Lower leg skin (tissue), 4 donors: ENCODE data around the gene SLC4A8. TPM values are rescaled to one million over a fixed set of nuclear protein-coding genes. Genes with fewer than 3 reads are reported as not detected.

Experiments used
- DNase-seq, 2 donors: peaks; one replicate each; pipeline ENCODE4 v3.0.0-alpha.2; 2019; ENCODE audit warnings: low spot score in 2 of 2
- H3K4me3 ChIP-seq: fragments of 200-600 bp; sonication (generic); 2 replicates; pipeline ENCODE4 v1.5.1; 2017; ENCODE audit warnings: mild to moderate bottlenecking, low read depth; ENCODE audit not compliant: poor library complexity, severe bottlenecking
- POLR2A ChIP-seq, 2 donors: fragments of 450-650 bp; IDR thresholded peaks; one replicate each; pipeline ENCODE4 v1.6.1; 2016 to 2017; ENCODE audit warnings: antibody characterized with exemption in 2 of 2, mild to moderate bottlenecking in 1 of 2, moderate library complexity in 1 of 2
- WGBS, 2 donors: methylation state at CpG; one replicate each; pipeline ENCODE4 v1.1.5; 2018; 5-methylcytosine and 5-hydroxymethylcytosine counted together
- intact Hi-C: fragments of 100-400 bp; cut with DNase I; formaldehyde crosslinking; loops from one replicate; pipeline ENCODE4 v1.15.0; 2023; ENCODE audit warnings: low total_unique reads
- total RNA-seq, 4 donors: library from RNA; depleted of rRNA; stranded (reverse); fragments of >200 nt; gene quantifications; one replicate each; pipeline ENCODE4 v1.1.0, GENCODE V29; 2016
- TF ChIP-seq, protein P1 (sequence below), 3 donors: fragments of 450-650 bp; IDR thresholded peaks; one replicate each; pipeline ENCODE4 v1.5.1; 2016; ENCODE audit warnings: antibody characterized with exemption in 3 of 3, mild to moderate bottlenecking in 3 of 3, moderate library complexity in 2 of 3

The SLC4A8 gene
- total RNA-seq, 4 donors from 2014 or later, result 0.04 to 0.13 (median 0.06) TPM

DNA sequence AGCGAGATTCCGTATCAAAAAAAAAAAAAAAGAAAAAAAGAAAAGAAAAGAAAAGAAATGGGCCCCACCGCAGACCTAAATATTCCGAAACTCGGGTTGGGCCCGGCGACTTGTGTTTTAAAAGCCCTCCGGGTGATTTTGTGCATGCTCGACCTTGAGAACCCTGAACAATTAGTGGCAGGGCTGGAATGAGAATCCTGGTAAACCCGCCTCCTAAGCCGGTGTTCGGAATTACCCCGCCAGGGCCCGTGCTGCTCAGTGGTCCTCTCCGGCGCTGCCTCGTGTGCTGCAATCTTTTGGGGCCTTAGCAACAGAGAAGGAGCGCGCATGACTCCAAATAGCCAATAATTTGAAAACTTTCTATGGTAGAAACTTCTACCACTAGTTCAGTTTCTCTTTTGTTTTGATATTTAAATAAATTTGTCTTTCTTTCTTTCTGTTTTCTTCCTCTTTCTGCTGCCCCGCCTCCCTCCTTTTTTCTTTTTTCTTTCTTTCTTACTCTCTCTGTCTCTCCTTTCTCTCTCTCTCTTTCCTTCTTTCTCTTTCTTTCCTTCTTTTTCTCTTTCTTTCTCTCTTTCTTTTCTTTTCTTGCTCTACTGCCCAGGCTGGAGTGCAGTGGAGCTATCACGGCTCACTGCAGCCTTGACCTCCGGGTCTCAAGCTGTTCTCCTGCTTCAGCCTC, 31.9 kb upstream of the SLC4A8 start:
- no peak overlapping the region for H3K4me3 ChIP-seq
- TF ChIP-seq POLR2A (IDR thresholded peaks at IDR 0.05), result no peak
- TF ChIP-seq, protein P1, sequence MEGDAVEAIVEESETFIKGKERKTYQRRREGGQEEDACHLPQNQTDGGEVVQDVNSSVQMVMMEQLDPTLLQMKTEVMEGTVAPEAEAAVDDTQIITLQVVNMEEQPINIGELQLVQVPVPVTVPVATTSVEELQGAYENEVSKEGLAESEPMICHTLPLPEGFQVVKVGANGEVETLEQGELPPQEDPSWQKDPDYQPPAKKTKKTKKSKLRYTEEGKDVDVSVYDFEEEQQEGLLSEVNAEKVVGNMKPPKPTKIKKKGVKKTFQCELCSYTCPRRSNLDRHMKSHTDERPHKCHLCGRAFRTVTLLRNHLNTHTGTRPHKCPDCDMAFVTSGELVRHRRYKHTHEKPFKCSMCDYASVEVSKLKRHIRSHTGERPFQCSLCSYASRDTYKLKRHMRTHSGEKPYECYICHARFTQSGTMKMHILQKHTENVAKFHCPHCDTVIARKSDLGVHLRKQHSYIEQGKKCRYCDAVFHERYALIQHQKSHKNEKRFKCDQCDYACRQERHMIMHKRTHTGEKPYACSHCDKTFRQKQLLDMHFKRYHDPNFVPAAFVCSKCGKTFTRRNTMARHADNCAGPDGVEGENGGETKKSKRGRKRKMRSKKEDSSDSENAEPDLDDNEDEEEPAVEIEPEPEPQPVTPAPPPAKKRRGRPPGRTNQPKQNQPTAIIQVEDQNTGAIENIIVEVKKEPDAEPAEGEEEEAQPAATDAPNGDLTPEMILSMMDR (IDR thresholded peaks at IDR 0.05), result no peak
- intact Hi-C loops, result no loop called here
- 40 to 55% methylated on average over 22 of the region's 22 CpGs for WGBS, 2 donors
- DNase-seq, result peak in 1 of 2 donors; percentile 79

- no peak overlapping the region for H3K4me3 ChIP-seq
- TF ChIP-seq, protein P1 (IDR thresholded peaks at IDR 0.05), result no peak
- no peak for TF ChIP-seq POLR2A (IDR thresholded peaks at IDR 0.05)
- peak; percentile 54 to 84 for DNase-seq
- 70 to 73% methylated on average over 14 of the region's 14 CpGs for WGBS, 2 donors
- intact Hi-C loops, result no loop called here
Observed at GRCh38 chr12:51393676-51394545, 30.7 kb upstream of the SLC4A8 start.

DNA sequence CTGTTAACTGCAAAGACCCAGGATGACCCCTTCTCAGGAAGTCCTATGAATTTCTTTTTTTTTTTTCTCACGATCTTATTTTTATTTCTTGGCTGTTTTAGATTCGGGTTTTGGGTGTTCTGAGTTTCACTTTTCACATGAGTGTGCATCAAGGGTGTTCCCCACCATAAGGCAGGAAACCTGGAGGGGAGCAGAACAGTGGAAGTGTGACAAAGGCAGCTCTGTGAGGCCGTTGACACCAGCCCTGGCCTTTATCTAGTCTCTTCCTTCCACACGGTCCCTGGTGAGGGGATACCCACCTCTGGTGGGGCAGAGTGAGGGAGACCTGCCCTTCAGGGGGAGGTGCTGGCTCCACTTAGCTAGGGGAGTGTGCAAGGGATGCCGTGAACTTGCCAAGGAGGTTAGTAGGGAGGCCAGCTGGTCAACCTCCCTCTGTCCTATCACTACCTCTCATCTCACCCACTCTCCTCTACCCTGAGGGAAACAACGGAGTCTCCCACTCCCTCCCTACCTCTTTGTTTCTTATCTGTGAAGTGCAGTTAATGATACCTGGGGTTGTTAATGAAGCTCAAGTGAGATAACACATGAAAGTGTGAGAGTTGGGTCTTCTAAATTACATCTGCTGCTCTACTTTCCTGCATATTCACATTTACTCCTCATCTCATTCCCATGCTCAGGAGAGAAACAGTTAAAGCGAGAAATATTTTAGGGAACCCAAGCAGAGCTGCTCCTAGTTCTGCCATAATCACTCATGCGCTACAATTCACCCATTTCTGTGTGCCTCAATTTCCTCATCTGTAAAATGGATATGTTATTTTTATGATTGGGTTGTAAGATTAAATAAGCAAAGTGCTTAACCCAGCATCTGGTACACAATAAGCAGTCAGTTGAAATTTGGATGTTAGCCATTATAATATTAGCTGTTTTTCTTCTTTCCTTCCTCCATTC, 29.1 kb upstream of the SLC4A8 start:
- no peak for TF ChIP-seq POLR2A (IDR thresholded peaks at IDR 0.05)
- TF ChIP-seq, protein P1 (IDR thresholded peaks at IDR 0.05), result no peak
- WGBS, 2 donors, result 60 to 68% methylated on average over 8 of the region's 8 CpGs
- H3K4me3 ChIP-seq, result no peak overlapping the region
- intact Hi-C loops, result no loop called here
- DNase-seq, result peak in 1 of 2 donors; percentile 64

- no peak overlapping the region for H3K4me3 ChIP-seq
- intact Hi-C loops, result no loop called here
- DNase-seq, result no peak
- 82 to 87% methylated on average over 4 of the region's 4 CpGs for WGBS, 2 donors
- TF ChIP-seq POLR2A (IDR thresholded peaks at IDR 0.05), result no peak
- TF ChIP-seq, protein P1 (IDR thresholded peaks at IDR 0.05), result no peak
Observed at GRCh38 chr12:51397670-51398069, 27.0 kb upstream of the SLC4A8 start.

GRCh38 chr12:51399891-51400290, 24.7 kb upstream of the SLC4A8 start:
- 75 to 82% methylated on average over 4 of the region's 4 CpGs for WGBS, 2 donors
- intact Hi-C loops, result no loop called here
- H3K4me3 ChIP-seq, result no peak overlapping the region
- DNase-seq, result no peak
- TF ChIP-seq, protein P1 (IDR thresholded peaks at IDR 0.05), result no peak
- no peak for TF ChIP-seq POLR2A (IDR thresholded peaks at IDR 0.05)
